K562 treated with DMSO at 1 percent for 48 hours (cell line): ENCODE data around the gene LPCAT2. TPM values are rescaled to one million over a fixed set of nuclear protein-coding genes. Genes with fewer than 3 reads are reported as not detected.

ENCODE experiments used
- total RNA-seq: library from RNA; unstranded; fragments of 300-600 nt; gene quantifications from 2 replicates; pipeline ENCODE4 v1.2.3, GENCODE V29; 2022; ENCODE audit warnings: low replicate concordance; ENCODE audit errors: extremely low read depth

Gene LPCAT2
- total RNA-seq, result not detected in 2 replicates

GRCh38 chr16:55508941-55509931, at the start of gene LPCAT2:
Gene LPCAT2, plus strand, starts transcription at chr16:55509072. Its CDS starts 110 bp downstream, at chr16:55509182.

GRCh38 chr16:55478827-55479429, 29.9 kb upstream of the LPCAT2 start, which contains the start of gene MMP2:
Gene MMP2, plus strand, starts transcription at chr16:55479198. Its CDS starts 282 bp downstream, at chr16:55479480.

GRCh38 chr16:55566432-55567175, 57.7 kb downstream of the LPCAT2 start, which contains the start of gene CAPNS2:
Gene CAPNS2, plus strand, starts transcription at chr16:55566684. Its CDS starts 73 bp downstream, at chr16:55566757.

Other genes starting within 250 kb of the LPCAT2 start
- gene IRX6, start 184.9 kb upstream of the LPCAT2 start, total RNA-seq, result not detected in 2 replicates
- not detected in 2 replicates for gene MMP2, start 29.9 kb upstream of the LPCAT2 start, total RNA-seq
- not detected in 2 replicates for gene CAPNS2, start 57.6 kb downstream of the LPCAT2 start, total RNA-seq
- not detected in 2 replicates for gene SLC6A2, start 146.9 kb downstream of the LPCAT2 start, total RNA-seq